NB4 (cell line): ENCODE data around the gene NAT10.

Source experiments
- DNase-seq: peaks from one replicate; pipeline ENCODE4 v3.0.0; 2010; ENCODE audit warnings: low read depth
- H3K4me3 ChIP-seq: one replicate; pipeline ENCODE4 v1.5.1; 2011; ENCODE audit warnings: mild to moderate bottlenecking, low read depth, low read length, moderate library complexity
- MAX ChIP-seq: IDR thresholded peaks from 2 replicates; pipeline ENCODE4 v1.6.1; 2011; ENCODE audit warnings: low read depth, low read length
- MYC ChIP-seq: IDR thresholded peaks from 2 replicates; pipeline ENCODE4 v1.6.1; 2011; ENCODE audit warnings: low read depth, low read length
- POLR2A ChIP-seq: IDR thresholded peaks from 2 replicates; pipeline ENCODE4 v1.6.1; 2011; ENCODE audit warnings: mild to moderate bottlenecking; ENCODE audit not compliant: insufficient read length; ENCODE audit errors: extremely low read depth
- TF ChIP-seq, protein P1 (sequence below): IDR thresholded peaks from one replicate; pipeline ENCODE4 v1.5.1; 2012; ENCODE audit warnings: low read depth, low read length

NAT10 gene

DNA sequence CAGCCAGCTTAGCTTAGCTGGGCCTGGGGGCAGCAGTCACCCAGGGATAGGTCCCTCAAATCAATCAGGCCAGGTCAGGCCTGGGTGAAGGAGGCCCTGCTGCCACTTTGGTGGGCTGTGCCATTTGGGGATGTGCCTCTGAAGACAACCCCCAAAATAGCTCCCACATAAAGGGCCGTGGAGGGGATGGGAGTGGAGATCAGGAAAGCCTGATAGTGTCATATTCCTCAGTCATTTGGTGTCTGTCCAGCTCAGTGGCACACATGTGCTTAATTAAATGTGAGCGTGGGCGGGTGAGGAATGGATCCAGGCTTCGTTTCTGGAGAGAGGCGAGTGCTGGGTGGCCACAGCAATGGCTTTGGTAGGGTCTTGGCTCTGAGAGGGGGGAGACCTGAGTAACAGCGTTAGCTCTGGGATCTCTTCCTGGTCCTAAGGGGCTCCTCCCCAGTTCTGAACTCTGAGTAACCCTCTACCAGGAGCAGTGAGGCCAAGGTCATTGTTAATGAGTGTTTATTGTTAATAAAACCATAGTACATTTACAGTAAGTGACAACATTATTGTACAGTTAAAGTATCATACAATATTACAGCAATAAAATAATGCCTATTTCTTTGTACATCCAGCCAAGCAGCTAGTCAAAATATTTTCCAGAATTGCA is 45.2 kb downstream of the NAT10 start:
- TF ChIP-seq, protein P1, sequence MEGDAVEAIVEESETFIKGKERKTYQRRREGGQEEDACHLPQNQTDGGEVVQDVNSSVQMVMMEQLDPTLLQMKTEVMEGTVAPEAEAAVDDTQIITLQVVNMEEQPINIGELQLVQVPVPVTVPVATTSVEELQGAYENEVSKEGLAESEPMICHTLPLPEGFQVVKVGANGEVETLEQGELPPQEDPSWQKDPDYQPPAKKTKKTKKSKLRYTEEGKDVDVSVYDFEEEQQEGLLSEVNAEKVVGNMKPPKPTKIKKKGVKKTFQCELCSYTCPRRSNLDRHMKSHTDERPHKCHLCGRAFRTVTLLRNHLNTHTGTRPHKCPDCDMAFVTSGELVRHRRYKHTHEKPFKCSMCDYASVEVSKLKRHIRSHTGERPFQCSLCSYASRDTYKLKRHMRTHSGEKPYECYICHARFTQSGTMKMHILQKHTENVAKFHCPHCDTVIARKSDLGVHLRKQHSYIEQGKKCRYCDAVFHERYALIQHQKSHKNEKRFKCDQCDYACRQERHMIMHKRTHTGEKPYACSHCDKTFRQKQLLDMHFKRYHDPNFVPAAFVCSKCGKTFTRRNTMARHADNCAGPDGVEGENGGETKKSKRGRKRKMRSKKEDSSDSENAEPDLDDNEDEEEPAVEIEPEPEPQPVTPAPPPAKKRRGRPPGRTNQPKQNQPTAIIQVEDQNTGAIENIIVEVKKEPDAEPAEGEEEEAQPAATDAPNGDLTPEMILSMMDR: no peak
- TF ChIP-seq MYC (no peak), POLR2A (no peak), MAX (no peak)
- DNase-seq: no peak

DNA sequence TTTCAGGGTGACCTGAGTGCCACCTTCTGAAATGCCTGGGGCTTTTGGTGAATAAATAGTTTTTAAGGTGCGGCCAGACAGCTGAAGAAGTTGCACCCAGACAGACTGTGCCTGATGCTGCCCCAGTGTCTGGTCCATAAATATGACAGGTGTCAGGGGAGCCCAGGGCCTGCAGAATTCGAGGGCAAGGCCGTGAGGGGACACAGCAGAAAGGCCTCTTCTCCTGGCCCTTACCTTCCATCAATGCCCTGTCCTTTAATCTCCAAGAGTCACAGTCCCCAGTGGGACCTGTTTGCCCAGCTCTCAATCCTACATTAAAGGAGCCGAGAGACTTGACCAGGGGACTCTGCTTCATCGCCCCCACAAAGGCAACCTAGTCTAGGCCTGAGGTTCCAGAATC is 45.7 kb downstream of the NAT10 start:
- H3K4me3 ChIP-seq: no peak overlapping the region
- DNase-seq: no peak
- no peak for TF ChIP-seq MYC
- TF ChIP-seq, protein P1: no peak
- no peak for TF ChIP-seq POLR2A
- no peak for TF ChIP-seq MAX

More for the DNA sequence above, 45.2 kb downstream of the NAT10 start:
- H3K4me3 ChIP-seq: no peak overlapping the region

DNA sequence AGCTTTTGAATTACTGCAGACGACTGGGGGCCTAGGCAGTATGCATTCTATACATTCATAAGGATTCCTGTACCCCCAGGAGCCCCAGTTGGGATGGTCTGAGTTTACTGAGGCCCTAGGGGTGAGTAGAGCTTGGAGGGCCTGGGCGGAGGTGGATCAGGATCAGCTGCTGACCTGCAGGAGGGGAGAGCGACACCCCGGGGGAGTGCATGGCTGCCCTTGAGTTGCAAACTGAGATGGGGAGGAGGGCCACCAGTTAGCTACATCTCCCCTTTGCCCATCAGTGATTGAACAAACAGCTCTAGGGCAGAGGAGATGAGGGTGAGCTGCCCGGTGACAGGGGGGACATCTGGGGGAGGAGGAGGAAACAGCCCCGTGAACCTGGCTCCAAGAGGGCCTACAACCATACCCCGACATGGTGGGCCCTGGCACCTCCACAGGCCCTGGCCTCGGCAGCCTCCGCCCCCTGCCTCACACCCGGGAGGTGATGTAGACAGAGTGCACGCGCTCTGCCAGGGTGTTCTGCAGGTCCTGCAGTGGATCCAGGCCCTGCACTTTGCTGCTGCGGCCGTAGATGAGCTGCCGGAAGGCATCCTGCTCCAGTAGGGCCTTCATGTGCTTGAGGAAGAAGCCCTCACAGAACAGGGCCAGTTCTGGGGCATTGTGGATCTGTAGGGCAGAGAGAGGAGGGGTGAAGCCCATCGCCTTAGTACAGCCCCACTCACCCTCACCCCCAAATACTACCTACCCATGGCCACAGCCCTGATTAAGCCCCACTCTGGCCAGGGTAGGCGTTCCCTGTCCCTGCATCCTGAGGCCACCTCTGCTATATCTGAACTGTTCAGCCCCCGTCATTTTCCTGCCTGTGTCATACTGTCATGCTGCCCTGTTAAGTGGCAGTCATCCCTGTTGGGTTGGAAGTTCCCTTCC is 46.8 kb downstream of the NAT10 start:
- TF ChIP-seq, protein P1: no peak
- no peak for TF ChIP-seq MYC
- TF ChIP-seq MAX: no peak
- TF ChIP-seq POLR2A: no peak
- H3K4me3 ChIP-seq: no peak overlapping the region
- no peak for DNase-seq

DNA sequence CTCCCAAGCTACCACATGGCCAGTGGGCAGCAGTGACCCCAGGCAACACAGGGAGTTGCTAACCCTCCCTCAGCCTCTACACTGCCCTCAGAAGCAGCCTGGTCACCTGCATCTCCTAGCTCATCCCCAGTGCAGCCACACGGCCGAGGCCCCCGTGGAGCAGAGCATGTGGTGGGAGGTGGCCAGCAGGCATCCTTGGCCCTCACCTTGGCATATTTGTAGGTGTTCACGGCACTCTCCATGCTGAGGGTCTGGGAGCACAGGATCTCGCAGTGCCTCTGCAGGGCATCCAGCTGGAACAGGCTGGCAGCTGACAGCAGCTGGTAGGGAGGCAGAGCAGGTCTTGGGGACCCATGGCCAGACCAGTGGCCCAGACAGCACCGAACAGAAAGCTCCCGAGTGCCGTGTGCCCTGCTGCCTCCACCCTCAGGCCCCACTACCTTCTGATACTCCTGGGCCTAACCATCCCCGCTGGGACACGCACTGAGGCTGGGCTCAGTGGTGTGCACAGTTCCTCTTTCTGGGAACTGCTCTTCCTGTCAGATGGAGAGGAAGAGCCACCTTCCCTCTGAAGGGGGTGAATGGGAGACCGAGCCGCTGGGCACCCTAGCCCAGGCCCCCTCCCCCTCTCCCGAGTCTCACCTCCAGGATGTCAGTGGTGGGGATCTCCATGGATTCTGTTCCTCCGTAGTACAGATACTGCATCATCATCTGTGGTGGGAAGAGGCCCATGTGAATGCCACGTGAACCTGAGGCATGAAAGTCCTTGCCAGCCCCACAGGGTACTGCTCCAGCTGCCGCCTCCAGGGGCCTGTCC is 48.8 kb downstream of the NAT10 start:
- peak; percentile 63 for DNase-seq
- TF ChIP-seq POLR2A (no peak), MAX (no peak), MYC (no peak)
- TF ChIP-seq, protein P1: no peak
- H3K4me3 ChIP-seq: no peak overlapping the region

- TF ChIP-seq MYC: no peak
- no peak overlapping the region for H3K4me3 ChIP-seq
- no peak for DNase-seq
These were observed 49.8 kb downstream of the NAT10 start for GRCh38 chr11:34155057-34155756.
